Endodermal cell (in vitro differentiated cells): Measurements from ENCODE around the gene ADAMTS16. TPM values are rescaled to one million over a fixed set of nuclear protein-coding genes. Genes with fewer than 3 reads are reported as not detected.

Experiments
- DNase-seq: peaks from one replicate; pipeline ENCODE4 v3.0.0-alpha.2; 2017
- H3K27ac ChIP-seq: 2 replicates; pipeline ENCODE4 v1.5.1; 2013; ENCODE audit warnings: mild to moderate bottlenecking, low read depth, low read length, moderate library complexity
- H3K27me3 ChIP-seq: 2 replicates; pipeline ENCODE4 v1.6.1; 2013; ENCODE audit warnings: mild to moderate bottlenecking, low read length, moderate library complexity; ENCODE audit not compliant: insufficient read depth, control insufficient read depth, poor library complexity, severe bottlenecking
- H3K36me3 ChIP-seq: 2 replicates; pipeline ENCODE4 v1.7.0; 2013; ENCODE audit warnings: mild to moderate bottlenecking, low read length, moderate library complexity; ENCODE audit not compliant: control insufficient read depth, insufficient read depth
- H3K4me1 ChIP-seq: one replicate; pipeline ENCODE4 v1.7.0; 2013; ENCODE audit warnings: low read length; ENCODE audit not compliant: control insufficient read depth, insufficient read depth
- H3K4me3 ChIP-seq: 2 replicates; pipeline ENCODE4 v1.5.1; 2013; ENCODE audit warnings: mild to moderate bottlenecking, low read length, moderate library complexity
- H3K9ac ChIP-seq: 2 replicates; pipeline ENCODE4 v1.6.1; 2013; ENCODE audit warnings: mild to moderate bottlenecking, low read length, moderate library complexity; ENCODE audit not compliant: poor library complexity, severe bottlenecking; ENCODE audit errors: extremely low read depth
- H3K9me3 ChIP-seq: 2 replicates; pipeline ENCODE4 v1.6.1; 2013; ENCODE audit warnings: mild to moderate bottlenecking, low read length, moderate library complexity; ENCODE audit not compliant: control insufficient read depth
- H3K27ac Mint-ChIP-seq: 2 replicates; pipeline ENCODE4 v1.8.0; 2020; ENCODE audit warnings: mixed read lengths
- H3K27me3 Mint-ChIP-seq: 2 replicates; pipeline ENCODE4 v1.8.0; 2021; ENCODE audit warnings: mild to moderate bottlenecking, mixed read lengths; ENCODE audit not compliant: insufficient read depth
- H3K36me3 Mint-ChIP-seq: 2 replicates; pipeline ENCODE4 v1.8.0; 2020; ENCODE audit warnings: low read depth, mixed read lengths
- H3K4me1 Mint-ChIP-seq: 2 replicates; pipeline ENCODE4 v1.8.0; 2020; ENCODE audit warnings: mixed read lengths
- H3K4me3 Mint-ChIP-seq: 2 replicates; pipeline ENCODE4 v1.8.0; 2020; ENCODE audit warnings: mild to moderate bottlenecking, moderate library complexity, mixed read lengths
- H3K9me3 Mint-ChIP-seq: 2 replicates; pipeline ENCODE4 v1.8.0; 2020; ENCODE audit warnings: mild to moderate bottlenecking, mixed read lengths
- WGBS, 2 experiments: methylation state at CpG; one replicate each; pipeline versions ENCODE4 v1.1.5 to v1.1.7; 2013; ENCODE audit warnings: missing lambda C conversion rate in 2 of 2, mixed read lengths in 1 of 2; ENCODE audit not compliant: insufficient coverage in 1 of 2, insufficient read length in 1 of 2; 5-methylcytosine and 5-hydroxymethylcytosine counted together
- total RNA-seq, 2 donors: library from RNA; stranded (reverse); fragmentation: NEBNext Ultra II Directional in 1 of 2; extraction: Animal tissue kit (Norgen Biotek cat#: 25700) in 1 of 2; gene quantifications; 2 replicates in 1 of 2; 3 replicates in 1 of 2; pipeline ENCODE4 v1.2.1, GENCODE V29; 2021
- TF ChIP-seq, protein P1 (sequence below): fragments of 200-600 bp; sonication (generic); conservative IDR thresholded peaks from 2 replicates; pipeline ENCODE4 v1.5.0; 2021; ENCODE audit warnings: antibody characterized with exemption, mild to moderate bottlenecking

ADAMTS16 gene
- total RNA-seq, 2 donors from 2014 or later, result 0.77 to 7.4 TPM

DNA sequence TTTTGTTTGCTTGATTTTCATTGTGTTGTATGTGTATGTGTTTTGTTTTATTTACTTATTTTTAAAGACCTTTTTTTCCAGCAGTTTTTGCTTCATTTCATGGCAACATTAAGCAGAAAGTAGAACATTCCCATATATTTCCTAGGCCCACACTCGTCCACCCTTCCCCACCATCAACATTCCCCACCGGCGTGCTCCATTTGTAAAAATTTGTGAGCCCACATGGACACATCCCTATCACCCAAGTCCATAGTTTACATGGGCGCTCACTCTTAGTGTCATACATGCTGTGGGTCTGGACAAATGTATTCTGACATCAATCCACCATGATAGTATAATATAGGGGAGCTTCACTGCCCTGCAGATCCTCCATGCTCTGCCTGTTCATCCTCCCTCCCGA lies 133.8 kb downstream of the ADAMTS16 start:
- no peak overlapping the region for H3K4me3 ChIP-seq
- no peak overlapping the region for H3K27ac ChIP-seq
- no peak overlapping the region for H3K9ac ChIP-seq
- no peak overlapping the region for H3K4me3 Mint-ChIP-seq
- H3K36me3 Mint-ChIP-seq, result no peaks in the 10 kb centered on the region
- DNase-seq, result no peak
- peaks cover 5% of the 10 kb centered on the region for H3K4me1 ChIP-seq
- WGBS, 2 experiments, result 95 to 100% methylated on average over 2 to 5 of the region's 5 CpGs
- no peaks in the 10 kb centered on the region for H3K27me3 Mint-ChIP-seq
- H3K27ac Mint-ChIP-seq, result no peak overlapping the region
- H3K27me3 ChIP-seq, result no peaks in the 10 kb centered on the region
- TF ChIP-seq, protein P1, sequence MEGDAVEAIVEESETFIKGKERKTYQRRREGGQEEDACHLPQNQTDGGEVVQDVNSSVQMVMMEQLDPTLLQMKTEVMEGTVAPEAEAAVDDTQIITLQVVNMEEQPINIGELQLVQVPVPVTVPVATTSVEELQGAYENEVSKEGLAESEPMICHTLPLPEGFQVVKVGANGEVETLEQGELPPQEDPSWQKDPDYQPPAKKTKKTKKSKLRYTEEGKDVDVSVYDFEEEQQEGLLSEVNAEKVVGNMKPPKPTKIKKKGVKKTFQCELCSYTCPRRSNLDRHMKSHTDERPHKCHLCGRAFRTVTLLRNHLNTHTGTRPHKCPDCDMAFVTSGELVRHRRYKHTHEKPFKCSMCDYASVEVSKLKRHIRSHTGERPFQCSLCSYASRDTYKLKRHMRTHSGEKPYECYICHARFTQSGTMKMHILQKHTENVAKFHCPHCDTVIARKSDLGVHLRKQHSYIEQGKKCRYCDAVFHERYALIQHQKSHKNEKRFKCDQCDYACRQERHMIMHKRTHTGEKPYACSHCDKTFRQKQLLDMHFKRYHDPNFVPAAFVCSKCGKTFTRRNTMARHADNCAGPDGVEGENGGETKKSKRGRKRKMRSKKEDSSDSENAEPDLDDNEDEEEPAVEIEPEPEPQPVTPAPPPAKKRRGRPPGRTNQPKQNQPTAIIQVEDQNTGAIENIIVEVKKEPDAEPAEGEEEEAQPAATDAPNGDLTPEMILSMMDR, result no peak
- no peaks in the 10 kb centered on the region for H3K9me3 ChIP-seq
- peaks cover 14% of the 10 kb centered on the region for H3K4me1 Mint-ChIP-seq
- H3K9me3 Mint-ChIP-seq, result no peaks in the 10 kb centered on the region
- H3K36me3 ChIP-seq, result no peaks in the 10 kb centered on the region

DNA sequence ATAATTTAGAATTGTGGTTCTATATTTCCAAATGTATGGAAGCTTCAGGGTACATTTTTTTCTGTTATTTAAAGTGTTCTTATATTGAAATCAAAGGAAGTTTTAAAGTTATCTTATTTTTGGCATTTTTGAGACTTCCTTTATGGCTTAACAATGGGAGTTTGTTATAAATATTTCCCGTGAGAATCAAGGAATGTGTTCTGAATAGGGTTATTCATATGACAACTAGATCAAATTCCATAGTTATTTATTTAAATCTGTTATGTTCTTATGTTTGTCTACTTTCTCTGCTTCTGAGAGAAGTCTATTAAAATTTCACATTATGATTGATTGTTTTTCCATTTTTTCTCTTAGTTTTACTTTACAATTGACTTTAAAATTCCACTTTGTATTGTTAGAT lies 135.1 kb downstream of the ADAMTS16 start:
- no peak overlapping the region for H3K4me3 ChIP-seq
- no peak overlapping the region for H3K9ac ChIP-seq
- no peak for DNase-seq
- no peaks in the 10 kb centered on the region for H3K27me3 Mint-ChIP-seq
- H3K36me3 ChIP-seq, result no peaks in the 10 kb centered on the region
- no peaks in the 10 kb centered on the region for H3K9me3 ChIP-seq
- H3K4me1 ChIP-seq, result peaks cover 8% of the 10 kb centered on the region
- H3K4me1 Mint-ChIP-seq, result peaks cover 21% of the 10 kb centered on the region
- no peaks in the 10 kb centered on the region for H3K9me3 Mint-ChIP-seq
- TF ChIP-seq, protein P1, result no peak
- H3K27ac Mint-ChIP-seq, result no peak overlapping the region
- WGBS, 2 experiments, result 100% methylated on average over 1 of the region's 1 CpG; no CpG with 5 or more reads in 1 of the 2 experiments
- H3K36me3 Mint-ChIP-seq, result no peaks in the 10 kb centered on the region
- no peaks in the 10 kb centered on the region for H3K27me3 ChIP-seq
- H3K27ac ChIP-seq, result no peak overlapping the region
- H3K4me3 Mint-ChIP-seq, result no peak overlapping the region

DNA sequence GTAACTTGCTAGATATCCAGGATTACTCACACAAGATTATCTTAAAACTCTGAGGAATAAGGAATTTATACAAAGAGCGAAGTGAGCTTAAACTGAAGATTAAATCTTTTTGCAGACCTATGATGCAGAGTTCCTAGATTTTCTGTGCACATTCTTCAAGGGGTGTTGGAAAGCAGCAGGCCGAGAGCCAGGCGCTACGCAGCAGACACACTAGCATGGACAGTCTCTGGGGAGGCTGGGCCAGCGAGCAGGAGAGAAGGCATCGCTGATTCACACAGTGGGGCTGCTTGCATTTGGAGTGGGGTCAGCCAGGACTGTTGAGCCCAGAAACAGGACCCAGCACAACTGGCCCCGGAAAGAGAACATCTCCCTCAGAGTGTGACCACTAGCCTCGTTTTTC lies 136.3 kb downstream of the ADAMTS16 start:
- H3K4me1 Mint-ChIP-seq, result peaks cover 19% of the 10 kb centered on the region
- no peak for DNase-seq
- TF ChIP-seq, protein P1, result no peak
- H3K9me3 ChIP-seq, result no peaks in the 10 kb centered on the region
- no peak overlapping the region for H3K9ac ChIP-seq
- H3K27ac Mint-ChIP-seq, result no peak overlapping the region
- H3K27me3 Mint-ChIP-seq, result no peaks in the 10 kb centered on the region
- no peak overlapping the region for H3K27ac ChIP-seq
- WGBS, 2 experiments, result 93 to 95% methylated on average over 7 to 8 of the region's 8 CpGs
- no peak overlapping the region for H3K4me3 Mint-ChIP-seq
- H3K36me3 ChIP-seq, result no peaks in the 10 kb centered on the region
- no peak overlapping the region for H3K4me3 ChIP-seq
- H3K9me3 Mint-ChIP-seq, result no peaks in the 10 kb centered on the region
- peaks cover 8% of the 10 kb centered on the region for H3K4me1 ChIP-seq
- no peaks in the 10 kb centered on the region for H3K27me3 ChIP-seq
- H3K36me3 Mint-ChIP-seq, result no peaks in the 10 kb centered on the region
